HepG2 (cell line): ENCODE measurements around the gene TPST1.

ENCODE experiments used
- ATF7 ChIP-seq, 2 experiments: fragments of 450-650 bp in 1 of 2; sonication (generic) in 1 of 2; formaldehyde crosslinking in 1 of 2; IDR thresholded peaks; 2 replicates each; pipeline versions ENCODE4 v1.4.0 to v1.6.1; 2016 to 2020; ENCODE audit warnings: antibody characterized with exemption in 1 of 2, mild to moderate bottlenecking in 1 of 2, missing genetic modification reagents in 1 of 2
- CTCF ChIP-seq: sonication (generic); formaldehyde crosslinking; IDR thresholded peaks from 2 replicates; pipeline ENCODE4 v1.5.0; 2020; ENCODE audit warnings: mild to moderate bottlenecking, missing genetic modification reagents, moderate library complexity
- HCFC1 ChIP-seq: fragments of 150-350 bp; IDR thresholded peaks from 2 replicates; pipeline ENCODE4 v1.6.1; 2014; ENCODE audit warnings: low read depth, low read length
- NFIB ChIP-seq: sonication (generic); formaldehyde crosslinking; IDR thresholded peaks from 2 replicates; pipeline ENCODE4 v1.9.0; 2021; ENCODE audit warnings: missing genetic modification reagents, mild to moderate bottlenecking, borderline replicate concordance
- RELA ChIP-seq: sonication (generic); formaldehyde crosslinking; IDR thresholded peaks from 2 replicates; pipeline ENCODE4 v1.4.0; 2020; ENCODE audit warnings: missing genetic modification reagents
- ZNF280D ChIP-seq: sonication (generic); formaldehyde crosslinking; IDR thresholded peaks from 2 replicates; pipeline ENCODE4 v1.5.1; 2020; ENCODE audit warnings: mild to moderate bottlenecking, missing genetic modification reagents
- ZNF891 ChIP-seq: sonication (generic); formaldehyde crosslinking; IDR thresholded peaks from 2 replicates; pipeline ENCODE4 v1.5.0; 2020; ENCODE audit warnings: mild to moderate bottlenecking, missing genetic modification reagents

- TF ChIP-seq ATF7 (IDR thresholded peaks at IDR 0.05) (no peak), ATF7 (CRISPR knock-in tag; IDR thresholded peaks at IDR 0.05) (no peak), ZNF280D (CRISPR knock-in tag) (no peak), ZNF891 (CRISPR knock-in tag) (no peak), NFIB (no peak), RELA (CRISPR knock-in tag) (no peak), CTCF (CRISPR knock-in tag) (no peak), HCFC1 (no peak)
These were observed 56.8 kb downstream of the TPST1 start for GRCh38 chr7:66261941-66262340.
